GM12892 (cell line): ENCODE results near the gene GSN.
"Not testable (repeated sequence)": the region's sequence is repeated elsewhere in the genome, so short reads cannot be mapped to it uniquely, and the experiment has no call there.

Experiments
- DNase-seq: peaks from one replicate; pipeline ENCODE4 v3.0.0; 2011; ENCODE audit not compliant: insufficient read length
- FAIRE-seq: peaks from 2 replicates; lab custom pipeline; 2011; peaks lifted over from hg19 to GRCh38; lab: Jason Lieb, UNC
- POLR2A ChIP-seq: IDR thresholded peaks from 2 replicates; pipeline ENCODE4 v1.6.1; 2011; ENCODE audit warnings: low read depth, low read length, control low read depth
- POLR2AphosphoS5 ChIP-seq: IDR thresholded peaks from 2 replicates; pipeline ENCODE4 v1.6.1; 2011; ENCODE audit warnings: low read depth, low read length, control low read depth
- TAF1 ChIP-seq: IDR thresholded peaks from 2 replicates; pipeline ENCODE4 v1.6.1; 2011; ENCODE audit warnings: low read depth, mild to moderate bottlenecking, control low read depth, low read length, borderline replicate concordance

GSN gene

DNA sequence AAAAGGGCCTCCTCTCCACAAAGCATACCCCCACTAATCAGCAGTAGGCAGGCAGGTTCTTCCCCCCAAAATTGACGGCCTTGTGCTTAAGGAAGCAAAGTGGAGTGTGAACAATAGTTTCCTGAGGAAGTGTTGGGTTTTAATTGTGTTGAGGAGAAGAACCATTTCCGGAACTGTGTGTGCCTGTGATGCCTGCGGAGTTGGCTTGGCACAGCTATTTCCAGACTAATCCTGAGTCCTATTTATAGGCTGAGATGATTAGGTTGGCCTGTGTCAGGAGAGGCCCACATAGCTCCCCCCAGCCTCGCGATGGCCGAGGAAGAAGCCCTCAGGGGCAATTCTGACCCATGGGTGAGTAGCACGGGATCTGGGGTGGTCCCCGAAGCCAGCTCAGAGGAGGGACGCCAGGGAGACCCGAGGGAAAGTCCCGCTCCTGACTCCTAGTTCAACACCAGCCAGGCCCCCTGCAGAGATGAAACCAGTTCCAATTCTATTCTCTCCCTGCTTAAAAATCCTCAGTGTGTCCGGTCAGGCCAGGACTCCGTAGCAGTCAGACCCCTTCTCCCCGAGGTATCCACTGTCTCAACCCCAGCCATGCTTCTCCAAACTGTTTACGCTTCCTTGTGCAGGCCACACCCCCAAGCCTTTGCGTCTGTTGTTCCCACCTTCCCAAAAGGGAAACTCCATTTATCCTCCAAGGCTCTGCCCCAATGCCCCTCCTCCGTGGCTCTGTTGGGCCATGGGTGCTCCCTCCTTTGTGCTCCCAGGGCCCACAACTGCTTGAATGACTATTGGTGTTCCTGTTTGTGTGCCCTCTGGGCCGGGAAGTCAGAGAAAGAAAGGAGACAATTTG lies 18.1 kb downstream of the GSN start:
- TF ChIP-seq POLR2A = no peak
- no peak for TF ChIP-seq TAF1
- no peak for TF ChIP-seq POLR2AphosphoS5
- no peak for FAIRE-seq
- DNase-seq = no peak

- TF ChIP-seq POLR2A = no peak
- TF ChIP-seq TAF1 = no peak
- TF ChIP-seq POLR2AphosphoS5 = no peak
- DNase-seq = no peak
- no peak for FAIRE-seq
Measured at GRCh38 chr9:121286688-121286972, 18.7 kb downstream of the GSN start.

DNA sequence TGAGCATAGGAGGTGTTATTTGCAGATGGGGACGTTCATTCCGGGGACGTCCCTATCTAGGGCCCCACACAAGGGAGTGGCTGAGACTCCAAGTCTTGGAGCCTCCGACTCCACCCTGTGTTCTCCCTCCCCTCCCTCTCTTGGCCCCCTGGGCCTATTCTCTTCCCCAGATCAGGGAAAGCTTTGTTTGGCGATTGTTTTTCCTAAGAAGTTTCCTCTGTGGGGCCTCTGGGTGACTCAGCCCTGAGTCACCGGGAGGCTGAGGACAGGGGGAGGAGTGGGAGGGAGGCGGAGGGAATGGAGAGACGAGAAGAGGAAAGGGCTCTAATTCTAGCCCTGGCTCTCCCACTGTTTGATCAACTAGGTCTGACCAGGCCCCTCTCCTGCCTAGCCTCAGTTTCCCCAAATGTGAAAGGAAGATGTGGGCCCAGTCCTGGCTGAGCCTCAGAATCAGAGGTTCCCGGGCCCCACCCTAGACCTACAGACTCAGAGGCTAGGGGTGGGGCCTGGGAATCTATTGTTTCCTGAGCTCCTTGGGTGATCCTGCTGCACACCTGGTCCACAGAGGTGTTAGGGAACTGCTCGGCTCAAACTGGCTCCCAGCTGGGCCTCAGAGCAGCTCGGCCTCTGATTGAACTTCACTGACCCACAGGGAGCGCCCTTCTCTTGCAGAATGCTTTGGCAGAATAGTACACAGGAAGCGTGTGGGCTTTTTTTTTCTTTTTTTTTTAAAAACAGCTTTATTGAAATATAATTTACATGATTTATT lies 19.2 kb downstream of the GSN start:
- no peak for DNase-seq

GRCh38 chr9:121288673-121289025 lies 20.7 kb downstream of the GSN start:
- DNase-seq (no peak), FAIRE-seq (no peak)

More for the DNA sequence above, 19.2 kb downstream of the GSN start:
- FAIRE-seq = no peak
- no peak for TF ChIP-seq TAF1
- TF ChIP-seq POLR2AphosphoS5 = no peak
- TF ChIP-seq POLR2A = no peak

DNA sequence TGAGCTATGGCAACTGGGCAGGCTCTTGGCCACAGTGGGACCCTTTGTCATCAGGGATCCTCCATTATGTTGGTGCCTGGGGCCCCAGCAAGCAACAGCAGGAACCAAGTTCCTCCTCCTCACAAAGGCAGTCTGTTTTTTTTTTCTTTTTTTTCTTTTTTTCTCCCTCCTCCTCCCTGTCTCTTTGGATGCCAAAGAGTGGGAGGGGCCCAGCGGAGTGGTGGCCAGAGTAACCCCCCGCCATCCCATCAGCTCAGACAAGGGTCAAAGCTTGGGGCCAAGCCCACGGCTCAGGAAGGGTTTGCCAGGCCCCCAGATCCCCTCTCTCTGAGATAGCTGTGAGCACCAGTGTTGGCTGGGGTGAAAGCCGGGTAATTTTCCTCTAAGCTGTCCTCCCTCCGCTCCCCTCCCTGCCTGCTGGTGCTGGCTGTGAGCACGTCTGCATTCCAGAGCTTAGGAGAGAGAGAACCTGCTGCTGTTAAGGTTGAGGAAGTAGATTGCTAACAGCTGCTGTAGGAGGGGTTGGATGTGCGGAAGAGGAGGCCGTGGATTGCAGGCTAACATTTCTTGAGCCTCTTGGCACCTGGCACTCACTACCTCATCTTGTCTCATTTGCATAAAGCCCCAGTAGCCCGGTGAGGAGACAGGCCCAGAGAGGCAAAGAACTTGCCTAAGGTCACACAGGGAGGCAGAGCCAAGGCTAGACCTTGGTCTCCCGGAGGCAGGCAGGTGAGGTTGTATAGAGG lies 21.2 kb downstream of the GSN start:
- FAIRE-seq (no peak), DNase-seq (no peak)
- TF ChIP-seq TAF1 (no peak), POLR2AphosphoS5 (no peak), POLR2A (no peak)

More at GRCh38 chr9:121288673-121289025, 20.7 kb downstream of the GSN start:
- TF ChIP-seq TAF1 (no peak), POLR2AphosphoS5 (no peak), POLR2A (no peak)

DNA sequence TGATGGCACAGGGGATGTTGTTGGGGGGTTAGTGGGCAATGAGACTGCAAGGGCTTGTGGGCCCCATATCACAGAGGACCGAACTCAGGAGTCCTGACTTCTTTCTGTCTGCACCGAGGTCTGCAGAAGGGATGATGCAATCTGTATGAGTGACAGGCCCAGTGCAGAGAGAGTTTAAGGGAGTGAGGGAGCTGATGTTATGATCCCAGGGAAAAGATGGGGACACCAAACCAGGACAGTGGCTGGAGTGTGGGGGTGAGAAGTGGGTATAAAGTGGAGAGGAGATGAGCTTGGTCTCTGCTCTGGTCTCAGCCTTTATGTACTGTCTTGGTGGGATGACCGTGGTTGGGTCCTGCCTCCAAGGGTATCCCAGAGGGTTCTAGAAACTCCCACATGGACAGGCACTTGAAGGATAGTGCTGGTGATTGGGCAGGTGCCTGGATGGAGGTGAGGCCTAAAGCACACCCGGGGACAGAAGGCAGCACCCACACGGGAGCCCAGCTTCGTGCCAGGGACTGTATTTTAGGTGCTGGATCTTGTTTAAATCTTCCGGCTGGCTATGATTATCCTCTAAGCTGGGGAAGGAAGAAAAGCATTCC lies 21.9 kb downstream of the GSN start:
- FAIRE-seq (no peak), DNase-seq (no peak)
- no peak for TF ChIP-seq POLR2A

DNA sequence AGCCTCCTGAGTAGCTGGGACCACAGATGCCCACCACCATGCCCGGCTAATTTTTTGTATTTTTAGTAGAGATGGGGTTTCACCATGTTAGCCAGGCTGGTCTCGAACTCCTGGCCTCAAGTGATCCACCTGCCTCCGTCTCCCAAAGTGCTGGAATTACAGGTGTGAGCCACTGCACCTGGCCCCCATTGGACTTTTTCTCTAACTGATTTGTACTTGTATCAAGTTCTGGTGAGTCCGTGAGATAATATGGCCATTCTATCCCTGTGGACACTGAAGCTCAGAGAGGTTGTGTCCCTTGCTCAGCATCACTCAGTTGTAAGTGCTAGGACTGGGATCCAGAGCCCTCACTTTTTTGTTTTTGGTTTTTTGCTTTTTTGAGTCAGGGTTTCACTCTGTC lies 23.6 kb downstream of the GSN start:
- not testable (repeated sequence) for FAIRE-seq, DNase-seq

- DNase-seq (no peak), FAIRE-seq (no peak)
- no peak for TF ChIP-seq TAF1
- no peak for TF ChIP-seq POLR2AphosphoS5
- no peak for TF ChIP-seq POLR2A
Measured at GRCh38 chr9:121292051-121292450, 24.1 kb downstream of the GSN start.

DNA sequence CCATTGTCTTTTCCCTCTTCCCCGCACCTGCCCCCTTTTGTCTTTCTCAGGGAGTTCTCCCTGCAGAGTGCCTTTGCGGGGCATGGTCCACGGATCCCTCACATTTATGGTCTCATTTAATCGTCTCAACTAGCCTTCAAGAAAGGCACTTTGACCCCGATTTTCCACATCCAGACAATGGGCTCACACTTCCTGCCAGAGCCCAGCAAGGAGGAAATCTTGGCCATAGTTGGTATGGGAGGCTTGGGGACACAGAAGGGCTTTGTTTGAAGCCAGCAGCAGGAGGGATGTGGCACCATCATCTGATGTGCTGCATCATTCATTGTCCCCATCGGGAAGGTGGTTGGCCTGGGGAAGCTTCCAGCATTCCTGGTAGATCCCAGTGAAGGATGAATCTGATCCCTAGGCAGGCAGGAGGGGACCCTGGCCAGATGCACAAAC lies 24.9 kb downstream of the GSN start:
- TF ChIP-seq TAF1 (no peak), POLR2AphosphoS5 (no peak)
- FAIRE-seq (no peak), DNase-seq (no peak)

DNA sequence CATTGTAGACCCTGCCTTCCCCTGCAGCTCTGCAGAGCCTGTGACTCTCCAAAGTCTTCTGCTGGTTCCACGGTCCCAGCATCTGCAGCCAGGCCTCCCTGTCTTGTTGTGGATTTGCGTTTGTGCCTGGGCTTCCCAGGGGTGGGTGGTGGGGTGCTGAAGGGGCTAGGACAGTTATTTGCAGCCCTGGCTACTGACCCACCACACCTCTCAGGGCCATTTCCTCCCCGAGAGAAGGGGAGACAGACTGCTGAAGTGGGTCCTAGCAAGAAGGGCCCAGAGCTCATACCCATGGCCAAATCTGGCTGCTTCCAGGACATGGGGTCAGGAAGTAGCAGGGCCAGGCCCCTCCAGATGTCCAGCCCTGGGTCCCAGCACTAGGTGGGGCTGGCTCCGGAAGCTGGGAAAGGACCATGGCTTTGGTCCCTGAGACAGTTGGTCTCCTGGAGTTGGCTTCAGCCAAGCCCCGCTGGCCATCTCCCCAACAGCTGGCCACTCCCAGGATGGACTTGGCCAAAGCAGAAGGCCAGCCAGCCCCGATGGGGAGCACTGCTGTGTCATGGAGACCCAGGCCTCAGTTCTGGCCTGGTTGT lies 26.3 kb downstream of the GSN start:
- TF ChIP-seq POLR2A = no peak
- no peak for TF ChIP-seq TAF1
- TF ChIP-seq POLR2AphosphoS5 = no peak
- FAIRE-seq (no peak), DNase-seq (no peak)

DNA sequence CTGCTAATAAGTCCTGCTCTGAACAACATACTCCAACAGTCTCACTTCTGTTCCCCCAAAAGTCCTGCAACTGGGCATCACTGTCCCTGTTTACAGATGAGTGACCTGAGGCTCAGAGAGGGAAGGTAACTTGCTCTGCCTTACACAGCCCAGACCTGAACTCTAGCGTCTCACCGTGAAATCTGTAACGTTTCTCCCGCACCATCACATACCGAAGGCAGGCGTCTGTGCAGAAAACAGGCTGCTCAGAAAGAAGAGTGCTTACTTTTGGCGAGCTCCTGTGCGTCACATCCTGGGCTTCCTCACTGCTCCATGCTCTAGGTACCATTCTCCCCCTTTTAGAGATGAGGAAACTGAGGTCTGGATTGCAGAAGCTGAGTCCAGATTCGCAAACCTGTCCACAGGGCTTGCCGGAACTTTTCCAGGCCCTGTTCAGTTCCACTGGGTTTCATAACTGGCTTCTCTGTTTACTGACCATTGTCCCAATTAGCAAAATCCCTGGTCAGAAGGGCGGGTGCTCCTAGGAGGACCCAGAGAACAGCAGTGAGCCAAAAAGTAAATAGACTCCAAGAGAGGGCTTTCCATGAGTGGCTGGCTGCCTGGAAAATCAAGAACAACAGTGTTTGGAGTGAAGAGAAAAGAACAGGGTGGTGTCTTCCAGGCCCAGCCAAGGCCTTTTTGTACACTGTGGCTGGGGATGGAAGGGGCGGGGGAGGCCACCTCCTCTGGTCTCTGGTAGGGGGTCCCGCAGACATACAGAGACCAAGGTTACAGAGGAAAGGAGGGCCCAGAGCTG lies 27.1 kb downstream of the GSN start:
- FAIRE-seq (no peak), DNase-seq (no peak)
- no peak for TF ChIP-seq POLR2A
- no peak for TF ChIP-seq TAF1
- no peak for TF ChIP-seq POLR2AphosphoS5

- TF ChIP-seq POLR2A = no peak
- DNase-seq = no peak
- no peak for FAIRE-seq
Measured at GRCh38 chr9:121295662-121296191, 27.8 kb downstream of the GSN start.
